PFSK-1 (cell line): ENCODE results near the gene DIAPH3.

Experiments used
- REST ChIP-seq, 2 experiments: IDR thresholded peaks; 2 replicates each; pipeline versions ENCODE4 v1.6.1 to v1.8.0; 2011 to 2012; ENCODE audit warnings: low read depth in 2 of 2, low read length in 2 of 2, control low read depth in 1 of 2, inconsistent platforms in 1 of 2, mild to moderate bottlenecking in 1 of 2, moderate library complexity in 1 of 2; ENCODE audit not compliant: insufficient read depth in 1 of 2
- SIN3A ChIP-seq: IDR thresholded peaks from 2 replicates; pipeline ENCODE4 v1.6.1; 2012; ENCODE audit warnings: mild to moderate bottlenecking, low read length, moderate library complexity, borderline replicate concordance; ENCODE audit not compliant: insufficient read depth

GRCh38 chr13:59867867-59868266 is 295.9 kb downstream of the DIAPH3 start:
- TF ChIP-seq REST (IDR thresholded peaks at IDR 0.05; ENCODE audit: insufficient read depth in 1 of 2, low read depth in 2 of 2, low read length in 2 of 2) (no peak), SIN3A (no peak)
